PC-3 (cell line): ENCODE data around the gene HAGH.

ENCODE experiments used
- CTCF ChIP-seq: fragments of 300-600 bp; sonication (generic); conservative IDR thresholded peaks from 2 replicates; pipeline ENCODE4 v1.5.1; 2017; ENCODE audit warnings: antibody characterized with exemption, low read depth, mild to moderate bottlenecking, low read length
- EZH2 ChIP-seq: fragments of 300-600 bp; sonication (generic); IDR thresholded peaks from one replicate; pipeline ENCODE4 v1.6.1; 2017; ENCODE audit warnings: antibody characterized with exemption, mild to moderate bottlenecking, low read length; ENCODE audit not compliant: unreplicated experiment
- EZH2phosphoT487 ChIP-seq: fragments of 300-600 bp; sonication (generic); IDR thresholded peaks from 2 replicates; pipeline ENCODE4 v1.6.1; 2018; ENCODE audit warnings: mild to moderate bottlenecking, antibody characterized with exemption, low read length, borderline replicate concordance

GRCh38 chr16:1794221-1794871 lies 32.3 kb downstream of the HAGH start:
- TF ChIP-seq CTCF: no peak
- no peak for TF ChIP-seq EZH2phosphoT487
- TF ChIP-seq EZH2: no peak
